Right lobe of liver (tissue), 6 donors: ENCODE results near the gene FOSL2. TPM values are rescaled to one million over a fixed set of nuclear protein-coding genes. Genes with fewer than 3 reads are reported as not detected.

Experiments used
- ATAC-seq, 4 donors: fragments of 200-7000 bp; cut with Tn5 transposase; one replicate each; pipeline ENCODE4 v1.9.1; 2020; ENCODE audit warnings: mild to moderate bottlenecking in 4 of 4, moderate library complexity in 4 of 4
- DNase-seq, 3 donors: peaks; one replicate each; pipeline ENCODE4 v3.0.0-alpha.2; 2020
- H3K27ac ChIP-seq, 3 donors: fragments of 200-600 bp; one replicate each; pipeline ENCODE4 v1.8.0; 2022
- H3K27me3 ChIP-seq, 2 donors: fragments of 200-600 bp; one replicate each; pipeline ENCODE4 v1.8.0; 2022
- H3K36me3 ChIP-seq, 4 donors: fragments of 200-600 bp; sonication (generic) in 1 of 4; one replicate each; pipeline versions ENCODE4 v1.5.1 to v1.8.0; 2017 to 2022; ENCODE audit warnings: control low read depth in 1 of 4
- H3K4me1 ChIP-seq, 4 donors: fragments of 200-600 bp; sonication (generic) in 1 of 4; one replicate each; pipeline versions ENCODE4 v1.5.1 to v1.8.0; 2017 to 2022; ENCODE audit warnings: control low read depth in 1 of 4
- H3K4me3 ChIP-seq, 3 donors: fragments of 200-600 bp; one replicate each; pipeline ENCODE4 v1.8.0; 2022
- H3K9me3 ChIP-seq, 4 donors: fragments of 200-600 bp; sonication (generic) in 1 of 4; one replicate each; pipeline versions ENCODE4 v1.5.1 to v1.8.0; 2017 to 2022; ENCODE audit warnings: control low read depth in 1 of 4
- POLR2A ChIP-seq: fragments of 450-650 bp; IDR thresholded peaks from one replicate; pipeline ENCODE4 v1.6.1; 2017; ENCODE audit warnings: antibody characterized with exemption, mild to moderate bottlenecking
- WGBS: methylation state at CpG from one replicate; pipeline ENCODE4 v1.1.6; 2018; ENCODE audit warnings: low coverage, low lambda C conversion rate; ENCODE audit not compliant: insufficient coverage; ENCODE audit errors: missing lambda C conversion rate; 5-methylcytosine and 5-hydroxymethylcytosine counted together
- intact Hi-C, 2 donors: fragments of 100-400 bp; cut with DNase I; formaldehyde crosslinking; loops; one replicate each; pipeline versions ENCODE4 v1.11.2 to v1.14.1; 2022
- total RNA-seq, 6 experiments: library from RNA; depleted of rRNA in 2 of 6; stranded (reverse); fragments of >200 nt in 2 of 6; fragmentation: NEBNext Ultra II Directional in 3 of 6; extraction: Animal tissue kit (Norgen Biotek cat#: 25700) in 3 of 6; gene quantifications; one replicate each; pipeline versions ENCODE4 v1.1.0 to v1.2.4, GENCODE V29; 2016 to 2023
- TF ChIP-seq, protein P1 (sequence below), 4 donors: fragments of 200-600 bp in 3 of 4; fragments of 450-650 bp in 1 of 4; IDR thresholded peaks; one replicate each; pipeline versions ENCODE4 v1.5.1 to v1.8.0; 2016 to 2022; ENCODE audit warnings: antibody characterized with exemption in 4 of 4, mild to moderate bottlenecking in 2 of 4
- donor health status: DM: no; HTN: yes; CAD: no.
- donor health status: DM: no; HTN: no; CAD: no.
- donor health status: DM: no; HTN: no; CAD: no.
- donor health status: DM: no; HTN: yes; CAD: no.
- donor health status: DM: no; HTN: yes; CAD: no.

The FOSL2 gene
- total RNA-seq, 6 experiments from 2014 or later, result 8.1 to 70.7 (median 14.9) TPM

DNA sequence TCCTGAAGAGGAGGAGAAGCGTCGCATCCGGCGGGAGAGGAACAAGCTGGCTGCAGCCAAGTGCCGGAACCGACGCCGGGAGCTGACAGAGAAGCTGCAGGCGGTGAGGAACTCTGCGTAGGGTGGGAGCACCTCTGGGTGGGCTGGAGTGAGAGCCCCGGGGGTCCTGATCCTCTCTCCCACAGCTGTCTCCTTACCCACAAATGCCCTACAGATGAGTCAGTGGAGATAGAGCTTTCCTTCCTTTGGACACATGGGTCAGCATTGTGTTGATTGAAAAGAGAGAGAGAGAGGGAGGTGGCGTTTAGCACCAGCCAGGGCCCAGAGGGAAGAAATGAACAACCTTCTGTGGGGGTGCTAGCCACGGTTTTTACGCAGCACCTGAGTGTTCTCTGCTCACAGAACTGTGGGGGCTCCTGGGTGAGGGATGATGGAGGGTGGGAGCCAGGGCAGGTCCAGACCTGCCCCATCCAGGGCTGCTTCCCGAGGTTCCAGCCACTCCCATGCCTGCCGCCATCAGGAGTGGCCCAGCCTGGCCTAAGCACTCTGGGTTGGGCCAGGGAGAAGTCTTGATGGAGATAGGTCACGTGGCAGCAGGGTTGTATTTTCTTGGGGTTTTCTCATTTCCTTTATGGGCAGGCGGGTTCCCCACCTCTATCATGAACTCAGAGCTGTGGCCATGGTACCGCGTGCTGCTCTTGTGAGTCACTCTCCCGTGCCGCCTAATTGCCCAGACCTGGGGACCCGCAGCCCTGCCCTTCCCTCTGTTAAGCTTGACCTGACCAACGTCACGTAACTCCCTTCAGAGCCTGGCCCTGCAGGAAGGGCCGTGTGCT is 16.3 kb downstream of the FOSL2 start:
- Histone ChIP-seq H3K9me3 (no peaks in the 10 kb centered on the region), H3K27me3 (no peaks in the 10 kb centered on the region), H3K27ac (peak overlapping the region in 1 of 3 donors; percentile 55), H3K4me3 (no peak overlapping the region), H3K36me3 (peaks cover 45 to 71% (median 56%) of the 10 kb centered on the region in 4 donors), H3K4me1 (peaks cover 0 to 31% (median 12%) of the 10 kb centered on the region in 4 donors)
- DNase-seq (peak in 1 of 3 donors; percentile 66), ATAC-seq (peak; percentile 22 to 39 (median 30))
- TF ChIP-seq, protein P1, sequence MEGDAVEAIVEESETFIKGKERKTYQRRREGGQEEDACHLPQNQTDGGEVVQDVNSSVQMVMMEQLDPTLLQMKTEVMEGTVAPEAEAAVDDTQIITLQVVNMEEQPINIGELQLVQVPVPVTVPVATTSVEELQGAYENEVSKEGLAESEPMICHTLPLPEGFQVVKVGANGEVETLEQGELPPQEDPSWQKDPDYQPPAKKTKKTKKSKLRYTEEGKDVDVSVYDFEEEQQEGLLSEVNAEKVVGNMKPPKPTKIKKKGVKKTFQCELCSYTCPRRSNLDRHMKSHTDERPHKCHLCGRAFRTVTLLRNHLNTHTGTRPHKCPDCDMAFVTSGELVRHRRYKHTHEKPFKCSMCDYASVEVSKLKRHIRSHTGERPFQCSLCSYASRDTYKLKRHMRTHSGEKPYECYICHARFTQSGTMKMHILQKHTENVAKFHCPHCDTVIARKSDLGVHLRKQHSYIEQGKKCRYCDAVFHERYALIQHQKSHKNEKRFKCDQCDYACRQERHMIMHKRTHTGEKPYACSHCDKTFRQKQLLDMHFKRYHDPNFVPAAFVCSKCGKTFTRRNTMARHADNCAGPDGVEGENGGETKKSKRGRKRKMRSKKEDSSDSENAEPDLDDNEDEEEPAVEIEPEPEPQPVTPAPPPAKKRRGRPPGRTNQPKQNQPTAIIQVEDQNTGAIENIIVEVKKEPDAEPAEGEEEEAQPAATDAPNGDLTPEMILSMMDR (IDR thresholded peaks at IDR 0.05), result no peak
- TF ChIP-seq POLR2A, result no peak
- WGBS, result 97% methylated on average over 9 of the region's 26 CpGs
- intact Hi-C loops, result loop anchor here in 1 of 2 donors (10.0 kb wide), 1 partner anchor 684 kb away; no protein-coding TSS in a partner anchor

DNA sequence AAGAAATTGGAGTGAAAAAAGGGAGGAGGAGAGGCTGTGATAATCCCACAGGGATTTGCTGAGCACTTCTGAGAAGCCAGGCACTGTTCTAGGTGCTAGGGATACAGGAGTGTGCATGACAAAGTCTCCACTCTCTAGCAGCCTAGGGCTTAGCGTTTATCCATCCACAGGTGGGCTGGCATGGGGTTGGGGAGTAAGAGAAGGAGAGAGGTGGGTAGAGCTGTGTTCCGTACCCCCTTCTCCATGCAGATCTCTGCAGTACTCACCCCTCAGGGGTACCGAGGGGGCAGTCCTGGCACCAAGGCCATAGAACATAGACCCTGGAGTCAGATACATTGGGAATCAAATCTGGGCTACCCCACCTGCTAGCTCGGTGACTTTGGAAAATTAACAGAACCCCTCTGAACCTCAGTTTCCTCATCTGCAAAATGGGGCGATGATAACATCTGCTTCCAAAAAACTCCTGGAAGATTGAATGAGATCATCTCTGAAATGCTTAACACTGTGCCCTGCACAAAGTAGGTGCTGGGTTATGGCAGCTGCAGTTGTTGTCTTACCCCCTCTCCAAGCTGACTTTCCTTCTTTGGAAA is 18.6 kb downstream of the FOSL2 start:
- Histone ChIP-seq H3K9me3 (no peaks in the 10 kb centered on the region), H3K4me3 (no peak overlapping the region), H3K27me3 (no peaks in the 10 kb centered on the region), H3K4me1 (peaks cover 0 to 28% (median 12%) of the 10 kb centered on the region in 4 donors), H3K27ac (peak overlapping the region in 1 of 3 donors; percentile 29), H3K36me3 (peaks cover 30 to 69% (median 44%) of the 10 kb centered on the region in 4 donors)
- TF ChIP-seq, protein P1 (IDR thresholded peaks at IDR 0.05), result no peak
- no peak for TF ChIP-seq POLR2A
- ATAC-seq (no peak), DNase-seq (no peak)
- intact Hi-C loops, result no loop called here
- no CpG with 5 or more reads among the region's 5 CpGs for WGBS

DNA sequence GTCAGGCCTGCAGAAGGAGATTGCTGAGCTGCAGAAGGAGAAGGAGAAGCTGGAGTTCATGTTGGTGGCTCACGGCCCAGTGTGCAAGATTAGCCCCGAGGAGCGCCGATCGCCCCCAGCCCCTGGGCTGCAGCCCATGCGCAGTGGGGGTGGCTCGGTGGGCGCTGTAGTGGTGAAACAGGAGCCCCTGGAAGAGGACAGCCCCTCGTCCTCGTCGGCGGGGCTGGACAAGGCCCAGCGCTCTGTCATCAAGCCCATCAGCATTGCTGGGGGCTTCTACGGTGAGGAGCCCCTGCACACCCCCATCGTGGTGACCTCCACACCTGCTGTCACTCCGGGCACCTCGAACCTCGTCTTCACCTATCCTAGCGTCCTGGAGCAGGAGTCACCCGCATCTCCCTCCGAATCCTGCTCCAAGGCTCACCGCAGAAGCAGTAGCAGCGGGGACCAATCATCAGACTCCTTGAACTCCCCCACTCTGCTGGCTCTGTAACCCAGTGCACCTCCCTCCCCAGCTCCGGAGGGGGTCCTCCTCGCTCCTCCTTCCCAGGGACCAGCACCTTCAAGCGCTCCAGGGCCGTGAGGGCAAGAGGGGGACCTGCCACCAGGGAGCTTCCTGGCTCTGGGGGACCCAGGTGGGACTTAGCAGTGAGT is 19.4 kb downstream of the FOSL2 start:
- Histone ChIP-seq H3K4me3 (no peak overlapping the region), H3K27ac (no peak overlapping the region), H3K9me3 (no peaks in the 10 kb centered on the region), H3K4me1 (peaks cover 0 to 19% (median 8%) of the 10 kb centered on the region in 4 donors), H3K36me3 (peaks cover 30 to 69% (median 41%) of the 10 kb centered on the region in 4 donors), H3K27me3 (no peaks in the 10 kb centered on the region)
- DNase-seq (no peak), ATAC-seq (no peak)
- intact Hi-C loops, result no loop called here
- no CpG with 5 or more reads among the region's 27 CpGs for WGBS
- no peak for TF ChIP-seq POLR2A
- TF ChIP-seq, protein P1 (IDR thresholded peaks at IDR 0.05), result no peak

DNA sequence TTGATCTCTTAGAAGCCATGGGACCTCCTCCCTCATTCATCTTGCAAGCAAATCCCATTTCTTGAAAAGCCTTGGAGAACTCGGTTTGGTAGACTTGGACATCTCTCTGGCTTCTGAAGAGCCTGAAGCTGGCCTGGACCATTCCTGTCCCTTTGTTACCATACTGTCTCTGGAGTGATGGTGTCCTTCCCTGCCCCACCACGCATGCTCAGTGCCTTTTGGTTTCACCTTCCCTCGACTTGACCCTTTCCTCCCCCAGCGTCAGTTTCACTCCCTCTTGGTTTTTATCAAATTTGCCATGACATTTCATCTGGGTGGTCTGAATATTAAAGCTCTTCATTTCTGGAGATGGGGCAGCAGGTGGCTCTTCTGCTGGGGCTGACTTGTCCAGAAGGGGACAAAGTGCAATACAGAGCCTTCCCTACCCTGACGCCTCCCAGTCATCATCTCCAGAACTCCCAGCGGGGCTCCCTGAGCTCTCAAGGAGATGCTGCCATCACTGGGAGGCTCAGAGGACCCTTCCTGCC is 20.0 kb downstream of the FOSL2 start:
- Histone ChIP-seq H3K27me3 (no peaks in the 10 kb centered on the region), H3K9me3 (no peaks in the 10 kb centered on the region), H3K36me3 (peaks cover 27 to 69% (median 41%) of the 10 kb centered on the region in 4 donors), H3K27ac (no peak overlapping the region), H3K4me1 (peaks cover 0 to 13% (median 5%) of the 10 kb centered on the region in 4 donors), H3K4me3 (no peak overlapping the region)
- DNase-seq (no peak), ATAC-seq (no peak)
- TF ChIP-seq, protein P1 (IDR thresholded peaks at IDR 0.05), result no peak
- no peak for TF ChIP-seq POLR2A
- WGBS, result 90% methylated on average over 3 of the region's 6 CpGs
- intact Hi-C loops, result no loop called here
